Testis (tissue), 2 donors: Measurements from ENCODE around the gene CST4.

Experiments
- POLR2A ChIP-seq: fragments of 450-650 bp; IDR thresholded peaks from one replicate; pipeline ENCODE4 v1.6.1; 2017; ENCODE audit warnings: antibody characterized with exemption, mild to moderate bottlenecking, moderate library complexity
- TF ChIP-seq, protein P1 (sequence below), 3 experiments: fragments of 450-650 bp in 2 of 3; fragments of 200-600 bp in 1 of 3; sonication (generic) in 1 of 3; IDR thresholded peaks; one replicate each; pipeline ENCODE4 v1.5.1; 2016 to 2019; ENCODE audit warnings: antibody characterized with exemption in 3 of 3, mild to moderate bottlenecking in 2 of 3, moderate library complexity in 1 of 3

DNA sequence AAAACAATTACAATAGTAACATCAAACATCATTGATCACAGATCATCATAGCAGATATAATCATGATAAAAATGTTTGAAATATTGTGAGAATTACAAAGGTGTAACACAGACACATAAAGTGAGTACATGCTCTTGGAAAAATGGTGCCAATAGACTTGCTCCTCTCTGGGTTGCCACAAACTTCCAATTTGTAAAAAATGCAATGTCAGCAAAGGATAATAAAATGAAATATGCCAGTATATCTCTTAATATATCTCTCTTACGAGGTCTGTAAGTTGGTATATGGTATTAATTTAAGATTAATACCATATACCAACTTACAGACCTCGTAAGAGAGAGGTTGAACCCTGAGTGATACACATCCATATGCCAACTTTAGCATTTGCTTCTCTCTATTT is 37.7 kb downstream of the CST4 start:
- TF ChIP-seq, protein P1, sequence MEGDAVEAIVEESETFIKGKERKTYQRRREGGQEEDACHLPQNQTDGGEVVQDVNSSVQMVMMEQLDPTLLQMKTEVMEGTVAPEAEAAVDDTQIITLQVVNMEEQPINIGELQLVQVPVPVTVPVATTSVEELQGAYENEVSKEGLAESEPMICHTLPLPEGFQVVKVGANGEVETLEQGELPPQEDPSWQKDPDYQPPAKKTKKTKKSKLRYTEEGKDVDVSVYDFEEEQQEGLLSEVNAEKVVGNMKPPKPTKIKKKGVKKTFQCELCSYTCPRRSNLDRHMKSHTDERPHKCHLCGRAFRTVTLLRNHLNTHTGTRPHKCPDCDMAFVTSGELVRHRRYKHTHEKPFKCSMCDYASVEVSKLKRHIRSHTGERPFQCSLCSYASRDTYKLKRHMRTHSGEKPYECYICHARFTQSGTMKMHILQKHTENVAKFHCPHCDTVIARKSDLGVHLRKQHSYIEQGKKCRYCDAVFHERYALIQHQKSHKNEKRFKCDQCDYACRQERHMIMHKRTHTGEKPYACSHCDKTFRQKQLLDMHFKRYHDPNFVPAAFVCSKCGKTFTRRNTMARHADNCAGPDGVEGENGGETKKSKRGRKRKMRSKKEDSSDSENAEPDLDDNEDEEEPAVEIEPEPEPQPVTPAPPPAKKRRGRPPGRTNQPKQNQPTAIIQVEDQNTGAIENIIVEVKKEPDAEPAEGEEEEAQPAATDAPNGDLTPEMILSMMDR (IDR thresholded peaks at IDR 0.05), result no peak
- TF ChIP-seq POLR2A, result no peak
